ENCODE data around the gene LRRC8A.
"Not testable (repeated sequence)": the region's sequence is repeated elsewhere in the genome, so short reads cannot be mapped to it uniquely, and the experiment has no call there.

DNA sequence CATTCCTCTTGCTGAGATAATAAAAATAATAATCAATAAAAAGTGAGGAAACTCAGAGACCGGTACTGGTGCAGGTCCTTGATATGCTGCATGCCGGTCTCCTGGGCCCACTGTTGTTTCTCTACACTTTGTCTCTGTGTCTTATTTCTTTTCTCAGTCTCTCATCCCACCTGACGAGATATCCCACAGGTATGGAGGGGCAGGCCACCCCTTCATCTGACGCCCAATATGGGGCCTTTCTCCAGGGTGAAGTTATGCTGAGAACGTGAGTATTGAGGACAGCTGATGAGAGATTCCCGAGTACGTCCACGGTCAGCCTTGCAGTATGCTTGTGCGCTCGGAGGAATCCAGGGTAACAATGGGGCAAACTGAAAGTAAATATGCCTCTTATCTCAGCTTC lies 30.9 kb upstream of the LRRC8A start:
- TF ChIP-seq, protein P1, sequence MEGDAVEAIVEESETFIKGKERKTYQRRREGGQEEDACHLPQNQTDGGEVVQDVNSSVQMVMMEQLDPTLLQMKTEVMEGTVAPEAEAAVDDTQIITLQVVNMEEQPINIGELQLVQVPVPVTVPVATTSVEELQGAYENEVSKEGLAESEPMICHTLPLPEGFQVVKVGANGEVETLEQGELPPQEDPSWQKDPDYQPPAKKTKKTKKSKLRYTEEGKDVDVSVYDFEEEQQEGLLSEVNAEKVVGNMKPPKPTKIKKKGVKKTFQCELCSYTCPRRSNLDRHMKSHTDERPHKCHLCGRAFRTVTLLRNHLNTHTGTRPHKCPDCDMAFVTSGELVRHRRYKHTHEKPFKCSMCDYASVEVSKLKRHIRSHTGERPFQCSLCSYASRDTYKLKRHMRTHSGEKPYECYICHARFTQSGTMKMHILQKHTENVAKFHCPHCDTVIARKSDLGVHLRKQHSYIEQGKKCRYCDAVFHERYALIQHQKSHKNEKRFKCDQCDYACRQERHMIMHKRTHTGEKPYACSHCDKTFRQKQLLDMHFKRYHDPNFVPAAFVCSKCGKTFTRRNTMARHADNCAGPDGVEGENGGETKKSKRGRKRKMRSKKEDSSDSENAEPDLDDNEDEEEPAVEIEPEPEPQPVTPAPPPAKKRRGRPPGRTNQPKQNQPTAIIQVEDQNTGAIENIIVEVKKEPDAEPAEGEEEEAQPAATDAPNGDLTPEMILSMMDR (IDR thresholded peaks at IDR 0.05; ENCODE audit: low read length) = not testable (repeated sequence)
- TF ChIP-seq EZH2 (IDR thresholded peaks at IDR 0.05; ENCODE audit: borderline replicate concordance, low read length) = not testable (repeated sequence)
